NCI-H2029 treated with DMSO at 0.1 percent for 48 hours (cell line): ENCODE measurements around the gene CD226.
"Not testable (repeated sequence)": the region's sequence is repeated elsewhere in the genome, so short reads cannot be mapped to it uniquely, and the experiment has no call there.

Experiments used
- DNase-seq: peaks from one replicate; lab custom pipeline; 2025; lab: John Stamatoyannopoulos, UW

Gene CD226

GRCh38 chr18:69956665-69957620, 9.3 kb upstream of the CD226 start:
- DNase-seq, result no peak

DNA sequence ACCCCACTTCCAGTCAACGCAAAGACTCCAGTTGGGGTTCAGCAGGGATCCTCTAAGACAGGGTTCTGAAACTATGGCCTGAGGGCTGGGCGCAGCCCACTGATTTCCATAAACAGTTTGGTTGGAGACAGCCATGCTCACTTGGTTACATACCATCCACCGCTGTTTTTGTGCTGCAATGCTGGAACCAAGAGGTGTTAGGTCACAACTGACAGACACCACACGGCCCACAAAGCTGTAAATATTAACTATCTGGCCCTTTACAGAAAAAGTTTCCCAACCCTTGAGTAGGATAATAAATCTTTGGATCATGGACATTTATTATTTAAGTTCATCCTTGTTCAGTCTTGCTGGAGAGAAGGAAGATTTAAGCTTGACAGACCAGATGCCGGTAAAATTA, 8.4 kb upstream of the CD226 start:
- DNase-seq, result no peak

DNA sequence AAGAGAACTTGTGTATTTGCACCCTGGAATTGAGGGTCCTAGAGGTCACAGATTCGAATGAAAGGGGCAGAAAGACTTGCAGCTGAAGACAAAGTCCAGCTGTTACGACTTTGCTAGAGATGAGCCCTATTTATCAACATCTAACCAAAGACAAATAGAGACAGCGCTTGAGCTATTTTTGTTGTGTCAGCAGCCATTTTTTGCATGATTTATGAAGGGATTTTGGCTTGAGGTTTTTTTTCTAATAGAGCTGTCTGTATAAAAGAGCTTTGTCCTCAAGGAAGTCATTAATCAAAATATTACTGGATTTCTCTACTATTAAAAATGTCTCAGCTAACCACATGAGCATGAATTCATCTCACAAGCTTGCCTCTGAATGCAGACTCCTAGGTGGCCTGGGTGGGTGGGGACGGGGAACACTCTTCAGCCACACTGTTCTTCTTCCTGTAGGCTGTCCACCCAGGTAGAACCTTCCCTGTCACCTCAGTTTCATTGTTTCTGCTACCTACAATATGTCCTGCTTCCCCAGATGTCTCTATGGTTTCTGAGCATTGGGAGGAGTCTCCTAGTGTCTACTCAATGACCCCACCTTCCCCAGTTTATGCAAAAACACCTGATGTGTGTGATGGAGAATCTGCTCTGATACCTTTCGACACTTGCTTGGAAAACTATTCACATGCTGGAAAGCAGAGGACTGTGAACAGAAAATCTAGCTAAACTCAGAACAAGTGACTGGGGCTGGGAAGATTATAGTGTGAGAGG, 7.2 kb upstream of the CD226 start:
- no peak for DNase-seq

DNA sequence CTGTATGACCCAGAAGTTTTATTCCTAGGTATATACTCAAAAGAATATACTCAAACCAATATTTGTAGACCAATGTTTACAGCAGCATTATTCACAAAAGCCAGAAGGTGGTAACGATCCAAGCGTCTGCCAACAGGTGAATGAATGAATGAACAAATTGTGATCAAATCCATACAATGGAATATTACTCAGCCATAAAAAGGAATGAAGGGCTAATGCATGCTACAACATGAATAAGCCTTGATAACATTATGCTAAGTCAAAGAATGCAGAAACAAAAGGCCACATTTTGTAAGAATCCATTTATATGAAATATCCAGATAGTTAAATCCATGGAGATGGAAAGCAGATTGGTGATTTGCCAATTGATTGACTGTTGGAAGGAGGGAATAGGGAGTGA, 5.5 kb upstream of the CD226 start:
- no peak for DNase-seq

DNA sequence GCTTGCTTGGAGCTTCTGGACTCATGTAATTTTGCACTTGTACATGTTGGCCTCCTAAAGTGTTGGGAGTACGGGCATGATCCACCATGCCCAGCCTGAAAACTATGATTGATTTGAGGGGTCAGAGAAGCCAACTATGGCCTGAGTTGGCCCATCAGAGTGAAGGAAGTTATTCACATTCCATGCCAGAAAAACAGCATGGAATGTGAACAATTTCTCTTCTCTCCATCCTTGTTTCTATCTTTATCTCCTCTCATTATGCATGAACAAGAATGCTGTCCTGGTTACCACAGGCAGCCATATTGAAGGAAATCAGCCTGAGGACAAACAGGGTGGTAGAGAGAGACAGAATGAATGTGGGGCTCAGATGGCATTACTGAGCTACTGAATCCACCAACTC, 3.5 kb upstream of the CD226 start:
- no peak for DNase-seq

GRCh38 chr18:69949538-69949936, 1.9 kb upstream of the CD226 start:
- DNase-seq, result no peak

DNA sequence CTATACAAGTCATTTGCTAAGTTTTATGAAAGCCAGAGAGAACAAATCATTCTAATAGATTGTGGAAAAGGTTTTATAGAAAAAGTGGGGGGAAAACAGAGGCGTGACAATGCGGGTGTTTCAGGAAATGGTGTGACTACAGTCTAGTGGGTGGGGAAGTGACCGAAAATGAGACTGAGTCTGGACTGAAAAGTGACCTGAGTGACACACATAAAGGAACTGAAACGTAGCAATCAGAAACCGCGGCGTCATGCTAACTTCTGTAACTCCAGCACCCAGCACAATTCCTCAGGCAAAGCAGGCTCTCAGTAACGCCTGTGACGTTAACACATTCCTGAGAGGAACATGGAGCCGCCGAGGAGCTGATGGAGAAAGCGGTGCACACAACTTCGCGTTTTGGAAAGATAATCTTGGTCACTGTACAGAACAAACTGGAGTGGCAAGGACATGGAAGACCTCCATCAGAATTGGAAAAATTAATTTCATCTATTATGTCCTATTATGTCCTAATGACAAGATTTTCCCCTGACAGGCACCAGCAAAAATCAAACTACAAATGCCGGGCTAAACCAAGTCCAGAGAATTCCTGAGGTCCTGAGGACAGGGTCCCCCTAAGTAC, 1.4 kb upstream of the CD226 start:
- no peak for DNase-seq

- no peak for DNase-seq
These were observed 583 bp upstream of the CD226 start for GRCh38 chr18:69948256-69948655.

GRCh38 chr18:69946608-69947155, 991 bp downstream of the CD226 start:
- DNase-seq, result no peak

- no peak for DNase-seq
These were observed 2.2 kb downstream of the CD226 start for GRCh38 chr18:69945220-69946114.

DNA sequence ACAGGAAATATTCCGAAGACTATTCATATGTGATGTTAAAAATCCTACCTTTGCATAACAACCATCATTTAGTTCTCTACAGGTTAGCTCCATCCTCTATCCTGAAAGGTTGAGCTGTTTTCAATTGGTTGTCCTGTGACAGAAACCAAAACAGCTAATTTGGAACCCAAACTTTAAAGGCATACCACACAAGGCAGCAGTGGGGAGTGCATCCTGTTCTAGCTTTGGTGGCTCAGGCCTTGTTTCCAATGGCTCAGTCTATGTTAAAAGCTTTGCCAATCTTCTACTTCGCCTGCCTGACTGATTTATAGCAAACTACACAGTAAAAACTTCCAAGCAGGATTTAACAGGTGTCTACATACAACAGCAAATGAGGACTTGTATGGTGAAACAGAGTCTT, 3.2 kb downstream of the CD226 start:
- no peak for DNase-seq

DNA sequence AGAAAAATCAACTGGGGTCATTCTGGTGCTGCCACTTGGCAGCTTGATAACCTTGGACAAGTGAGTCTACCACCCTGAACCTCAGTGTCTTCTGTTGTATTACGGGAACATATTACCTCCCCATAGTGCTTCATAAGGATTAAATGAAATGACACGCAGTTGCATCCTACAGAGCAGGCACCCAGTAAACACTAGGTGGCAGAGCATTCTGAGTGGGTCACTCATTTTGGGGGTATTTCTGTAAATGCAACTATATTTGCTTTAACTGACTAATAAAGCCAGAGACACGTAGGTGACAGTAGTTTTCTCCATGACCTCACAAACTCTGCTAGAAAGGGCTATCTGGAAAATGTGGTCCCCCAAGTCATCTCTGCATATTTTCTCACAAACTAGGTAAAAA, 4.7 kb downstream of the CD226 start:
- DNase-seq, result no peak

DNA sequence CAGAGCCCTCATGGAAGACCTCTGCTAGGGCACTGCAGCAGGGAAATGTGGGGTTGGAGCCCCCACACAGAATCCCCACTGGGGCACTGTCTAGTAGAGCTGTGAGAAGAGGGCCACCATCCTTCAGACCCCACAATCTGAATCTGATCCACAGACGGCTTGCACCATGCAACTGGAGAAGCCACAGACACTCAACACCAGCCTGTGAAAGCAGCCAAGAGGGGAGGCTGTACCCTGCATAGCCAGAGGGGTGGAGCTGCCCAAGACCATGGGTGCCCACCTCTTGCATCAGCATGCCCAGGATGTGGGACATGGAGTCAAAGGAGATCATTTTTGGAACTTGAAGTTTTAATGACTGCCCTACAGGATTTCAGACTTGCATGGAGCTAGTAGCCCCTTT, 6.5 kb downstream of the CD226 start:
- no peak for DNase-seq

- DNase-seq, result not testable (repeated sequence)
These were observed 7.9 kb downstream of the CD226 start for GRCh38 chr18:69939812-69940211.

DNA sequence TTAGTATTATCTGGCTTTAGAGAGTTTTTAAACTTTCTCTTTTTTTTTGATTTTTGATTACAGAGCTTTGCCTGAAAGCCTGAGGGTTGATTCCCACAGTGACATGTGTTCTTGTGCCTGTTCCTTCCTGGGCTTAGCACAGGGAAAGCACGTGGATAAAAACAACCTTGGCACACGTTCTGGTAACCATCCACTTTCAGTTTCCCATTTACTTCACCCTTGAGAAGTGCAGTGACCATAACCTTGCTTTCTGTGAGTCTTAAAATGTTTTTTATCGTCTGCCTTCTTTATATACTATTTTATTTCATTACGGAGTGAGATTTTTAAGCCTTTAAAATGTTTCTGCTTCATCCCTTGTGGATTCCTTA, 11.5 kb downstream of the CD226 start:
- no peak for DNase-seq

GRCh38 chr18:69935319-69936190, 12.1 kb downstream of the CD226 start:
- no peak for DNase-seq

- DNase-seq, result no peak
These were observed 12.9 kb downstream of the CD226 start for GRCh38 chr18:69934601-69935265.

GRCh38 chr18:69929041-69929774, 18.5 kb downstream of the CD226 start:
- no peak for DNase-seq

DNA sequence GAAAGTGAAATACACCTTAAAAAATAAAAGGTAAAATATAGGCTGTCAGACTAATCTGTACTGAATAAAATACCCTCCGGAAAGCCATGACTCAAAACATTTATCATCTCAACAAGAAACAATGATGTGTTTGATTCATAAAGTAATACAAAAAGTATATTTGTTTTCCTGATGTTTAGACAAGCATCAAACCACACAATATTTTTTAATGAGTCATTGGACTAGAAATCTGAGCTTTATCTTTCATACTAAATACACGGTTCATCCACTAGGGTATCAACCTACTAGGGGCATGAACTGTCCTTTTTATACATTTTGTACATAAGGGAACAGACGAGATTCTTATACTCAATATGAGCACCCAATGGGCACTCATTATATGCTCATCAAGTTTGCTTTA, 31.3 kb downstream of the CD226 start:
- DNase-seq, result no peak
